Parathyroid adenoma (tissue), 2 donors: ENCODE data around the gene ZDHHC4.

Source experiments
- H2AFZ ChIP-seq: fragments of 300-600 bp; sonication (generic); one replicate; pipeline ENCODE4 v1.7.0; 2017; ENCODE audit warnings: antibody characterized with exemption, mild to moderate bottlenecking
- H3K27ac ChIP-seq: fragments of 300-600 bp; sonication (generic); one replicate; pipeline ENCODE4 v1.7.0; 2017
- H3K27me3 ChIP-seq: fragments of 300-600 bp; sonication (generic); one replicate; pipeline ENCODE4 v1.7.0; 2017; ENCODE audit warnings: low read length; ENCODE audit not compliant: control insufficient read depth, insufficient read depth
- H3K36me3 ChIP-seq: fragments of 300-600 bp; sonication (generic); one replicate; pipeline ENCODE4 v1.7.0; 2017; ENCODE audit warnings: low read length; ENCODE audit not compliant: control insufficient read depth, insufficient read depth
- H3K4me1 ChIP-seq: fragments of 300-600 bp; sonication (generic); one replicate; pipeline ENCODE4 v1.7.0; 2017; ENCODE audit warnings: control low read depth
- H3K4me2 ChIP-seq: fragments of 300-600 bp; sonication (generic); one replicate; pipeline ENCODE4 v1.7.0; 2017; ENCODE audit warnings: low read length
- H3K4me3 ChIP-seq: fragments of 300-600 bp; sonication (generic); one replicate; pipeline ENCODE4 v1.7.0; 2017; ENCODE audit warnings: low read depth, low read length
- H3K79me2 ChIP-seq: fragments of 300-600 bp; sonication (generic); one replicate; pipeline ENCODE4 v1.7.0; 2017; ENCODE audit warnings: control low read depth
- H3K9ac ChIP-seq: fragments of 300-600 bp; sonication (generic); one replicate; pipeline ENCODE4 v1.7.0; 2017; ENCODE audit warnings: mild to moderate bottlenecking
- H3K9me3 ChIP-seq: fragments of 300-600 bp; sonication (generic); one replicate; pipeline ENCODE4 v1.7.0; 2017; ENCODE audit warnings: low read length; ENCODE audit not compliant: control insufficient read depth
- CTCF ChIP-seq: fragments of 300-600 bp; sonication (generic); IDR thresholded peaks from one replicate; pipeline ENCODE4 v1.7.0; 2017; ENCODE audit warnings: antibody characterized with exemption, mild to moderate bottlenecking
- donor health status: primary hyperparathyroidism.

The ZDHHC4 gene

GRCh38 chr7:6531492-6532279 is 45.6 kb upstream of the ZDHHC4 start:
- Histone ChIP-seq H3K9ac (no peak overlapping the region), H3K4me2 (no peak overlapping the region), H2AFZ (no peak overlapping the region), H3K27me3 (no peaks in the 10 kb centered on the region), H3K27ac (no peak overlapping the region), H3K9me3 (no peaks in the 10 kb centered on the region), H3K4me1 (no peaks in the 10 kb centered on the region), H3K4me3 (no peak overlapping the region), H3K79me2 (no peaks in the 10 kb centered on the region), H3K36me3 (no peaks in the 10 kb centered on the region)
- TF ChIP-seq CTCF: no peak

- H3K4me3 ChIP-seq: no peak overlapping the region
- no peaks in the 10 kb centered on the region for H3K27me3 ChIP-seq
- no peak for TF ChIP-seq CTCF
- H2AFZ ChIP-seq: no peak overlapping the region
- no peak overlapping the region for H3K9ac ChIP-seq
- no peak overlapping the region for H3K4me2 ChIP-seq
- no peak overlapping the region for H3K27ac ChIP-seq
- no peaks in the 10 kb centered on the region for H3K36me3 ChIP-seq
- H3K79me2 ChIP-seq: no peaks in the 10 kb centered on the region
- no peaks in the 10 kb centered on the region for H3K4me1 ChIP-seq
- no peaks in the 10 kb centered on the region for H3K9me3 ChIP-seq
Measured at GRCh38 chr7:6532516-6532915, 44.7 kb upstream of the ZDHHC4 start.

GRCh38 chr7:6533893-6534495 is 43.3 kb upstream of the ZDHHC4 start:
- no peak for TF ChIP-seq CTCF
- H2AFZ ChIP-seq: no peak overlapping the region
- no peaks in the 10 kb centered on the region for H3K27me3 ChIP-seq

GRCh38 chr7:6536262-6537260 is 40.7 kb upstream of the ZDHHC4 start:
- no peaks in the 10 kb centered on the region for H3K9me3 ChIP-seq
- no peaks in the 10 kb centered on the region for H3K27me3 ChIP-seq
- H3K79me2 ChIP-seq: no peaks in the 10 kb centered on the region
- H3K27ac ChIP-seq: no peak overlapping the region
- H3K4me3 ChIP-seq: no peak overlapping the region
- H3K4me2 ChIP-seq: peak overlapping the region; percentile 51
- H2AFZ ChIP-seq: peak overlapping the region; percentile 45
- TF ChIP-seq CTCF: no peak
- H3K9ac ChIP-seq: no peak overlapping the region
- H3K36me3 ChIP-seq: no peaks in the 10 kb centered on the region
- H3K4me1 ChIP-seq: no peaks in the 10 kb centered on the region

More at GRCh38 chr7:6533893-6534495, 43.3 kb upstream of the ZDHHC4 start:
- no peak overlapping the region for H3K9ac ChIP-seq
- no peaks in the 10 kb centered on the region for H3K79me2 ChIP-seq
- no peak overlapping the region for H3K4me2 ChIP-seq
- H3K4me1 ChIP-seq: no peaks in the 10 kb centered on the region
- H3K27ac ChIP-seq: no peak overlapping the region
- no peaks in the 10 kb centered on the region for H3K9me3 ChIP-seq
- no peak overlapping the region for H3K4me3 ChIP-seq
- no peaks in the 10 kb centered on the region for H3K36me3 ChIP-seq
